ELR (cell line): ENCODE measurements around the gene CBX7.

Source experiments
- DNase-seq: peaks from one replicate; pipeline ENCODE4 v3.0.0-alpha.2; 2015; ENCODE audit warnings: low read depth

CBX7 gene

GRCh38 chr22:39091126-39092081, 61.1 kb downstream of the CBX7 start:
- DNase-seq: no peak

GRCh38 chr22:39090426-39091064, 61.9 kb downstream of the CBX7 start:
- DNase-seq: peak; percentile 75

DNA sequence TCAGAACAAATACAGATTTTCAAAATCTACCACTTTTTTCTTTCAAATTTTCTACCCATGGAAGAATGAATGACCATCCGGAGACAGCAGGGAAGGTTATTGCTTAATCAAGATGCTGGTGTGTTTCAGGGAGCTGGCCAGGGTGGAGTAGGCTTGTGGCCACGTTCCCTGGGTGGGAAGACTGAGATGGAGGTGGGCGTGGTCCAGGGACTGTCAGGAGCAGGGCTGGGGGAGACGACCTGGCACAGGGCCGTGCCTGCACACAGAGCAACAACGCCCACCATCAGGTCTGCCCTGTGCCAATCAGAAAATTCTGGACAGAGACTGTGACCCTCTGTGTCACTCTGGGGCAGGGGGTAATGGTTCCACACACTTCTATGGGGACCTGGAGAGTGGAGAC, 62.6 kb downstream of the CBX7 start:
- DNase-seq: peak; percentile 24

GRCh38 chr22:39088685-39089032, 63.8 kb downstream of the CBX7 start:
- DNase-seq: no peak

DNA sequence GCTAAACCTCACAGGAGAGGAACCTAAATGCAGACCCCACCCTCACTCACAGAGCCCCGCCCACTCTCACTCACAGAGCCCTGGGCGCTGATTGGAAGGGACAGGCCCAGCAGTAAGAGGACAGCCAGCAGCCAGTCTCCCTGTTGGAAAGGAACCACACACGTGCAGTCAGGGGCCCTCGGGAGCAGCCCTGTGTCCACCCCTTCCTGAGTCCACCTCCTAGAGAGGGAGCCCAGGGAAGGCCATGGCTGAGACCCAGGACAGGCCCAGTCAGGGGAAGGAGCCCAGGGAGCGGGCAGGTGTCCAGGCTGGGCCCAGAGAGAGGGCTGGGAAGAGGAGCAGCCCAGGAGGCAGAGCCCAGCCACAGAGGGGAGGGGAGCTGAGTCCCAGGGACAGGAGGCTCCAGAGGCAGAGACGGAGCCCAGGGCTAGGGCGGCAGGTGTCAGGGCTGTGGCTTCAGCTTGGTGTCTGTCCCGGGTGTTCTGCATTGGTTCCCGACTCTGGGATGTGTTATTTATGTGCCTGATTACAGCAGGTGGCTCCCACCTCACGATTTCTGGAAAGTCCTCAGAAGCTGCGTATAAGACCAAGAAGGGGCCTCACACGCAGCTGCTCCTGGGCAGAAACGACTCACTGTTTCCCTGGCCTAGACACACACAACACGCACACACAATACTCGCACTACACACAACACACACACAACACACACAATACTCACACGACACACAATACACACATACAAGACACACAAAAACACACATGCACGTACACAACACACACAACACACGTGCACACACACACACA, 64.4 kb downstream of the CBX7 start:
- no peak for DNase-seq

GRCh38 chr22:39087098-39087497, 65.4 kb downstream of the CBX7 start:
- DNase-seq: no peak

DNA sequence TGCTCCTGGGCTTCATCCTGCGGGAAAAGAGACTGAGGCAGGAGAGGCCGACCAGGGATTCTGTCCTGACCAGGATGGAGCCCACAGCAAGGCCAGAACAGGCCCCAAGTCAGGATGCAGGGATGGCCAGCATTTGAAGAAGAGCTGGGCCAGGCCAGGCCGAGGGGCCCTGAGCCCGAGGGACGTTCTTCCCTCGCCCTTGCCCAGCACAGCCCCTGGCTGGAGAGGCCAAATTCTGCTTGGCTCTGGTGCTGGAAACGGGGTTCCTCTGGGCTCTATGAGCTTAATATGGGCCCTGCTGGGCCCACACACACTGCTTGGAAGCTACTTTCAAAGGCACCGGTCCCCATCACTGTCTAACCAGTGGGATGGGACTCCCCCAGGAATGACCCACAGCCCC, 67.8 kb downstream of the CBX7 start:
- no peak for DNase-seq

- no peak for DNase-seq
Observed at GRCh38 chr22:39083212-39084165, 69.0 kb downstream of the CBX7 start.

- no peak for DNase-seq
Observed at GRCh38 chr22:39081598-39081997, 70.9 kb downstream of the CBX7 start.

DNA sequence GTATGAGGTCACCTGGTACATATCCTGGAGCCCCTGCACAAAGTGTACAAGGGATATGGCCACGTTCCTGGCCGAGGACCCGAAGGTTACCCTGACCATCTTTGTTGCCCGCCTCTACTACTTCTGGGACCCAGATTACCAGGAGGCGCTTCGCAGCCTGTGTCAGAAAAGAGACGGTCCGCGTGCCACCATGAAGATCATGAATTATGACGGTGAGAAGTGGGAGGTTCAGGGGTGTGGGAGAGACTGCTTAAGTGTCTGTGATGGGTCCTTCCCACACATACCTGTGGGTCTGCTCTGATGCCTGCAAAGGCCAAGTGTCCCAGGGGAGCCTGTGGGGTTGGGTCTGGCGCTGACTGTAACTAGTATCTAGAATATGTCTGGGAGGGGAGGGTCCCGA, 71.5 kb downstream of the CBX7 start:
- no peak for DNase-seq
